Measurements from ENCODE around the gene GPR142.

DNA sequence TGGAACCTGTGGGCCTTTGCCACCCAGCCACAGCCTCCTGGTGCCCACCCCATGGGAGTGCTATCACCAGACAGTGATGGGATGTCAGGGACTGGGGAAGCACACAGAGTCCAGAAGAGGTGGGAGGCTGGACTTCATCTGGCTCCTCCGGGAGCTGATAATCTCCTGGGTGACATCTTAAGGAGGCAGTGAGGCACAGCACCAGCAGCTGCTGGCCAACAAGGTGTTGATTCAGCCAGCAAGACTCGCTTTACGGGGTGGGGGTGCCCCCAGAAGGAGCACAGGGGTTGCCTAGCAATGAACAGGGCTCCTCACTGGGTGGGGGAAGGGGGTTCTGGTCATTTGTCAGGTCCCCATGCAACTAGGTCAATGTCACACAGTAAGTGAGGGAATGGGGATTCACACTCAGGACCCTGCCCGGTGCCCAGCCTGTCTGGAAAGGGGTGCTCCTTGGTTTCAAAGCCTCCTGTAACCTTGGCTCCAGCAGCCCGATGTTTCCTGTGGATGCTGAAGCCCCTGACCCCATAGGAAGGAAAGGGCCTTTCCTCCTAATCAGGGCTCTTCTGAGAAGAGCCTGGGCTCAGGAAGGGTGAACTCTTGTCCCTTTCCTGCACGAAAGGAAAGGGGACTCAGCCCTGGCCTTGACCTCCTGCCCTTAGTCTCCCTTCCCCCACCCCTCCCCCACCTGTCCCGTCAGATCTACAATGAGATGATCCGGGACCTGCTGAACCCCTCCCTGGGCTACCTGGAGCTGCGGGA lies 23.6 kb upstream of the GPR142 start:
- no peak for TF ChIP-seq EZH2 (IDR thresholded peaks at IDR 0.05)
- no peak for TF ChIP-seq POLR2AphosphoS5 (IDR thresholded peaks at IDR 0.05; ENCODE audit: borderline replicate concordance, low read depth, low read length)

Data from SK-N-MC (cell line).